ENCODE data around the gene TLE6.
"Not testable (repeated sequence)": the region's sequence is repeated elsewhere in the genome, so short reads cannot be mapped to it uniquely, and the experiment has no call there.

The TLE6 gene

DNA sequence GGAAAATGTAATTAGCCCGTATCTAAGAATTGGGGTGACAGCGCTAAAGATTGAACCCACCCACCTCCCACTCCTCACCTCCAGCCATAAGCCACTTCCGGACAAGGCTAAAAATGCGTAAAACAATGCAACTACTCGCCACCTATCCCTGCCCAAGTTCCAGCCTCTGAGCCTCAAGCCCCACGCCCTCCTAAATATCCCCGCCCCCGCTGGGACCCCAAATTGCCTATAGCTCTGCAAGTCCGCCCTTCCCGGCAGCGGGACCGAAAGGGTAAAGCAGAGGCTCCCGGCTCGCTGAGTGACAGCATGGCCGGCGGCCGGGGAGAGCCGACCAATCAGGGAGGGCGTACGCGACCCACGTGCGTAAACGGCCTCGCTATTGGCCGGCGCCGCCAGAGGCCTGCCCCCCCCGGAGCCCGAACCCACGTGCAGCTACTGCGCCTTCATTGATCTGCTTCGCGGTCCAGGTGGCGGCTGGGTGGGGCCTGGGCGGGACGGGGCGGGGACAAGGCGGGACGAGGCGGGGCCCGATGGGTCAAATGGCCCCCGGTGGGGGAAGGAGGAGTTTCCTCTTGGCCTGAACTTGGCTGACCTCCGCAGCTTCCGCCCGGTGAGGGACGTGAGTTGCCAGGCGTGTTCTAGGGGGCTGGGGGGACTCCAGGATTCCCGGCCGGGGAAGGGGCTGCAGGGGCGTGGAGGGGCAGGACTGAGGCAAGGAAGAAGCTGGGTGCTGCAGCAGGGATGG is at the start of gene TLE6:
TSS of gene TLE6 (plus strand) at position 564 of the 745 bp plus-strand sequence. CDS start 670 bp downstream, outside the sequence.
- DNase-seq (ENCODE audit: low spot score), result peak; percentile 86

DNA sequence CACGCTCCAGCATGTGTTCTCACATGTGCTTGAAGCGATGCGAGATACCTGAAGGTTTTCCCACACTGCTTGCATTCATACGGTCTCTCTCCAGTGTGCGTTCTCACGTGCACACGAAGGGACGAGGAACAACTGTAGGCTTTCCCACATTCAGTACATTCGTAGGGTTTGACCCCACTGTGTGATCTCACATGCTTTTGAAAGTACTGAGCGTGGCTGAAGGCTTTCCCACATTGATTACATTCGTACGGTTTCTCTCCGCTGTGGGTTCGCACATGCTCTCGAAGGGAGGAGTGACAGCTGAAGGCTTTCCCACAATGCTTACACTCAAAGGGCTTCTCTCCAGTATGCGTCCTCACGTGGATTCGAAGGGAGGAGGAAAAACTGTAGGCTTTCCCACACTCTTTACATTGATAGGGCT is 43.9 kb upstream of the TLE6 start:
- no peak for DNase-seq (ENCODE audit: low spot score)

DNA sequence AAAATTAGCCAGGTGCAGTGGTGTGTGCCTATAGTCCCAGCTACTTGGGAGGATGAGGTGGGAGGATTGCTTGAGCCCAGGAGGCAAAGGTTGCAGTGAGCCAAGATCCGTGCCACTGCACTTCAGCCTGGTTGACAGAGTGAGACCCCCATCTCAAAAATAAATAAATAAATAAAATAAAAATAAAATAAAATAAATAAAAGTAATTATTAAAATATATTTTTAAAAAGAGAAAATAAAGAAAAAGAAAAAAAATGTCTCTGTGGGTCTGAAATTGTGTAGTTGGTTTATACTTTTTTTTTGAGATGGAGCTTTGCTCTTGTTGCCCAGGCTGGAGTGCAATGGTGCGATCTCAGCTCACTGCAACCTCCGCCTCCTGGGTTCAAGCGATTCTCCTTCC is 41.5 kb upstream of the TLE6 start:
- not testable (repeated sequence) for DNase-seq (ENCODE audit: low spot score)

DNA sequence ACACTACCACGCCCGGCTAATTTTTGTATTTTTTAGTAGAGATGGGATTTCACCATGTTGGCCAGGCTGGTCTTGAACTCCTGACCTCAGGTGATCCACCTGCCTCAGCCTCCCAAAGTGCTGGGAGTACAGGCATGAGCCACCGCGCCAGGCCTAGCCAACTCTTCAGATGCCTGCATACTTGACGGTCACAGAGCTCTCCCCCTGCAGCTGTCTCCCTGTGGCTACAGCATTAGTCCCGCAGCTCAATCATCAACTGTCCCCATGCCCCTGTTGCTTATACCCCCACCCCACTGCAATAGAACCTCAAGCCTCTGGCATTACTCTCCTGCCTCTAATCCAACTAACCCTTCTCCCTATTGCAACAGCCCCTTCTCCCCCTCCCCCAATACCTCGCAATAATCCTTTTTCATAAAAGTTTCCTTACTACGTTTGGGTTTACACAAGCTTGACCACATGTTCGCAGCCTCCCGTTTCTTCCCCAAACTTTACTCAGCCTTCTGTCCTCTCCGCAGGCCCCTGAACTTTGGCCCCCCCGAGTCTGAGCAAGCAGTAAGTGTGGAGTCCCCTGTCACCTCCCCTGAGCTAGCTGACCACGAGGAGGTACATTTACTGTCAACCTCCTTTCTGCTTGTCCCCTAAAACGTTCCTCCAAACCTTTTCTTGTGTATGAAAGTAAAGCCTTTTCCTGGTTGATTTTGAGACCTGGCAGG is 34.3 kb upstream of the TLE6 start:
- no peak for DNase-seq (ENCODE audit: low spot score)

DNA sequence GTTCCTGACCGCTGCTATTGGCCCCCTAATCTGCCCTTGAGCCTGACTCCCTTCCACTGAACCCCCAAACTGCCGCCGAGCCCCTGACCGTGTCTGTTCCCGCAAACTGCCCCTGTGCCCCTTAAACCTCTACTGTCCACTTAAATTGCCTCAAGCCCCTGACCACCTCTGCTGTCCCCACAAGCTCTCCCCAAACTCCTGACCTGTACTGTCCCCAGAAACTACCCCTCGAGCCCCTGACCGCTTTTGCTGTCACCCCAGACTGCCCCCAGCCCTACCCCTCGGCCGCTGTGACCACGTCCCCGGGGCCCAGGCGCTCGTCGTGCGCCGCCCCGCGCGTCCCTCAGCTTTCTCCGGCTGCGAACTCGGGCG is 33.0 kb upstream of the TLE6 start:
- no peak for DNase-seq (ENCODE audit: low spot score)

DNA sequence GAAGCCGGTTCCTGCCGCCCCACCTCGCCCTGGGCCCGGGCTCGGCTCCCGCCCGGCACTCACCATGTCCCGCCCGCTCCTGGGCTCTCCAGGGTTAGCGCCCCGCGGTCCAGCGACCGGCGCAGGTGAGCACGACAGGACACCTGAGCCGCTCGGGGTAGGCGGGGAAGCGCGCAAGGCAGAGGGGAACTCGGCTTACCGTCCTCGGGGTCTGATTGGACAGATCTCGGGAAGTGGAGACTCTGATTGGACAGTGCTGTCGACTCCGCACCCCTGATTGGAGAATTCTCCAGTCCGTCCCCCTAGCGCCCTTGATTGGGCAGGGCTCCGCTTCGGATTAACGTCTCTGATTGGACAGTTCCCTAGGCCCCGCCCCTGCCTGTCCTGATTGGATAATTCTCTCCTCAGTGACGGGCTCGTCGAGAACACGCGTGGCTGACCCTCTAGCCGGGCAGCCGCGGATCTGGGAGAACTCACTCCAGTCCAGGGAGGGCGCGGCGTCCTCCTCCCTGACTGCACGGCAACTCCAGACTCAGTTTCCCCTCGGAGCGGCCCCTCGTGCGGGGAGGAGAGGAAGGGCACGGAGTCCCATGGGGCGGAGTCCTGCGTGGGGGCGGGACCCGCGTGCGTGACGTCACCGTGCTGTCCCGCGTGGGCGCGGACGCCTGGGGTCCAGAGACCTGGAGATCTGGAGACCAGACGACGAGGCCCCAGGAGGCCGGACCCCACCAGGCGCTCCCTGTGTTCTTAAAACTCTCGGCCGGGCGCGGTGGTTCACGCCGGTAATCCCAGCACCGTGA is 32.4 kb upstream of the TLE6 start, which contains the start of gene ZNF77:
TSS of gene ZNF77 (minus strand) at position 197 of the 800 bp plus-strand sequence. CDS start at position 66, 131 bp downstream.
- peak; percentile 98 for DNase-seq (ENCODE audit: low spot score)

DNA sequence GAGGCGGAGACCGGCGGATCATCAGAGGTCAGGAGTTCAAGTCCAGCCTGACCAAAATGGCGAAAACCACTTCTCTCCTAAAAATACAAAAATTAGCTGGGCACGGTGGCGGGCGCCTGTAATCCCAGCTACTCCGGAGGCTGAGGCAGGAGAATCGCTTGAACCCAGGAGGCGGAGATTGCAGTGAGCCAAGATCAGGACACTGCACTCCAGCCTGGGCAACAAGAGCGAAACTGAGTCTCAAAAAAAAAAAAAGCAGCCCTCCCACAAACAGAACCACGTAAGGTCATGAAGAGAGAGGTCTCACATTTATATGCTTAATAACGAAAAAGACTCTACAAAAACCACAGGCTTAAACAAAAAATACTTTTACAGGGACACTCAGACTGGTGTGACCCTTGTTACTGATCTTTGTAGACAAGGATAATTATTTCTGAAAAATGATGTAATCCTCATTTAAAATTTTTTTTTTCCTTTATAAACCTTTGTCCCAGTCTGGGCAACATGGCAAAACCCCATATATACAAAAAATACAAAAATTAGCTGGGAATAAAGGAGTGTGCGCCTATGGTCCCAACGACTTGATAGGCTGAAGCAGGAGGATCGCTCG is 31.7 kb upstream of the TLE6 start:
- DNase-seq (ENCODE audit: low spot score), result no peak

DNA sequence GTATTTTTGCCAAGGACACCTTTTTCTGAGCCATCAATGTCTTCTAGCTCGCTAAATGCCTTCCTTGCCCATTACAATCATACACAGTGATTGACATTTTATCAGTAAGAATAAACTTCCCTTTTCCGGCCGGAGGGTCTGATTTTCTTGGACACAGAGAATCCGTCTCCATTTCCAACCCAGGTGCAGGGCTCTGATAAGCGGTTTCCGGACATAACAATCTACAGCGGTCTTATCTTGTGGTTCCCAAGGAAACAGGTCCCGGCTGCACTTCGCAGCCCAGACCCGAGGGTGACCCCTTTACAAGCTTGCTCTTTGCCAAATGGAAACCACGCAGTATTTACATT is 27.5 kb upstream of the TLE6 start:
- peak; percentile 47 for DNase-seq (ENCODE audit: low spot score)

DNA sequence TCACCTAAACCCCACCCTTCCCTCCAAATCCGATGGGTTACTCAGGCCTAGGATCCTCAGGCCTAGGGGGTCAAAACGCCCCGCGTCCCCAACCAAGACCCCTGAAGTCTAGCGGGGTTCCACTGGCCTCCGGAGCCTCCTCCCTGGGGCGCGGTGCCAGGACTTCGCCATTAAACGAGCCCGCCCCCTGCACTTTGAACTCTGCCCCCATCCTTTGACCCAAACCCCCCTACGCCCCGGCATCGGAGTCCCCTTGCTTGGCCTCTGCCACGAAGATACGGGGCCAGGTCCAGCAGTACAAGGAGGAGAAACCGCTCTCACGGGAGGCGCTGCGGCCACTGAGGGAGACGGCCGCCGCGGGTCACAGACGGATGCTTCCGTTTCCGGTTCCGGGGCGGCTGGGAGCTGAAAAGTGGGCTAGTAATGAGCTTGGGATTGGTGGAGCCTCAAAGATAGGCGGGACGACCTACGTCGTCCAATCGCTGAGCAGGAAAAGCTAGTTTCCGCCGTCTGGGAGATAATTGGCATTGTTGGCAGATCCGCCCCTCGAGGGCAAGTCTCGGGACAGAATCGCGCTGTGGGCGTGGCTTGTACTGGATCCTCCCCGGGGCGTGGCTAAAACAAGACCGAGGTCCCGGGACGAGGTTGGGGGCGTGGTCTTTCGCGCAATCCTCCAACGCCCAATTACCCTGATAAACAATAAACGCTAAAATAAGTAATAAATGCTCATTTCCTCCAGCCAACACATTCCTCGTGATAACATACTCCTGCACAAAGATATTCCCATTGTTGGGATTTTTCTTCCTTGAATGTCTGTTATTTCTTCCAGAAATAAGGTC is 26.9 kb upstream of the TLE6 start:
- DNase-seq (ENCODE audit: low spot score), result peak; percentile 100

DNA sequence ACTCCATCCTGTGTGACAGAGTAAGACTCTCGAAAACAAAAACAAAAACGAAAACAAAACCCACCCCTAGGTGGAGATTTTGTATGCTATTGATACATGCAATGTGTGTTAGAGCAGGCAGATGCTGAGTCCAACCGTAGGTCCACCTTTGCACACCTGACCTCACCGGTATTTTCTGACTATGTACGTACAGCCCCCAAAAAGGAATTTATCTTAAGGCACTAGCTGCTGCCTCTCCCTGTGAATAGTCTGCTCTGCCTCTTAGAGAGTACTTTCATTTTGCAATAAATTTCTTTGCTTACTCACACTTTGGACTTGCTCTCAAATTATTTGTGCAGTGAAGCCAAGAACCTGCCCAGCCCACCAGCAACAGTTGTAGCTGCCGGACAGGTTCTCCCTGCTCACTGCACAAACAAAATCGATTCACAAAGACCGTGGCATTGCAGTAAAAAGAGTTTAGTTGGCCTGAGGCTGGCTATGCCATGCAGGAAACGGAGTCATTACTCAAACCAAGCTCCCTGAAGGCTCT is 24.3 kb upstream of the TLE6 start:
- no peak for DNase-seq (ENCODE audit: low spot score)

DNA sequence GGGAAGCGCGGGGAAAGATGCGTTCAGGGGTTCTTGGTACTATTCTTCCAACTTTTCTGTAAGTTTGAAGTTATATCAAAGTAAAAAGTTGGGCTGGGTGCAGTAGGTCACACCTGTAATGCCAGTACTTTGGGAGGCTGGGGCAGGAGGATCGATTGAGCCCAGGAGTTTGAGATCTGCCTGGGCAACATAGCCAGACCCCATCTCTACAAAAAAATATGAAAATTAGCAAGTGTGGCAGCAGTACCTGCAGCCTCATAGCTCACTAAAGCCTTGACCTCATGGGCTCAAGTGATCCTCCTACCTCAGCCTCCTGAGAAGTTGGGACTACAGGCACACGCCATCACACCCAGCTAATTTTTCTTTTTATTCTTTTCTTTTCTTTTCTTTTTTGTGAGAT is 20.2 kb upstream of the TLE6 start:
- no peak for DNase-seq (ENCODE audit: low spot score)

DNA sequence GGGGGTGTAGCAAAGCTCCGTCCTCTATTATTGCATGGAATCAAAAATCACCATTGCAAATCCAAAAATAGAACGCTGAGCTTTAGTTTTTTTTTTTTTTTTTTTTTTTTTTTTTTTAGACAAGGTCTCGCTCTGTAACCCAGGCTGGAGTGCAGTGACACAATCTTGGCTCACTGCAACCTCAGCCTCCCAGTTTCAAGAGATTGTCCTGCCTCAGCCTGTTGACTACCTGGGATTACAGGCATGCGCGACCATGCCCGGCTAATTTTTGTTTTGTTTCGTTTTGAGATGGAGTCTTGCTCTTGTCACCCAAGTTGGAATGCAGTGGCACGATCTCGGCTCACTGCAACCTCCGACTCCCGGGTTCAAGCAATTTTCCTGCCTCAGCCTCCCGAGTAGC is 17.2 kb upstream of the TLE6 start:
- no peak for DNase-seq (ENCODE audit: low spot score)

DNA sequence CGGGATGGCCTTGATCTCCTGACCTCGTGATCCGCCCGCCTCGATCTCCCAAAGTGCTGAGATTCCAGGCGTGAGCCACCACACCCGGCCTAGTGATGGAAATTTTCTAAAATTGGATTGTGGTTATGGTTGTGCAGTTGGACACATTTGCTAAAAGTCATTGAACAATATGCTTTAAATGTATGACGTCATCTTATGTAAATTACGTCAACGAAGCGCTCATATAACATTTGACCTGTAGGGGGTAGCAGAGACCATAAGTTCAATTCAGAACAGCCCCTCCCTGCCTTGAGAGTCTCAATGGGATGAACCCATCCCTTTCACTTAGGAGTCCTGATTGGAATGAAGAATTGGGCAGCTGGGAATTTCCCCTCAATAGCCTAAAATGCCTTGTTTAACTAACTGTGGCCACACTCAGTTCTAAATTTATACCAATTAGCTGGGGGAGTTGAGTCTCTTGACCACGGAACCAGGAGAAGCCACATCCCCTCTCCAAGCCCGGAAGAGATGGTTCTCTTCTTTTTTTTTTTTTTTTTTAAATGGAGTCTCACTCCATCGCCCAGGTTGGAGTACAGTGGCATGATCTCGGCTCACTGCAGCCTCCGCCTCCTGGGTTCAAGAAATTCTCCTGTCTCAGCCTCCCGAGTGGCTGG is 15.2 kb upstream of the TLE6 start:
- DNase-seq (ENCODE audit: low spot score), result peak; percentile 72

DNA sequence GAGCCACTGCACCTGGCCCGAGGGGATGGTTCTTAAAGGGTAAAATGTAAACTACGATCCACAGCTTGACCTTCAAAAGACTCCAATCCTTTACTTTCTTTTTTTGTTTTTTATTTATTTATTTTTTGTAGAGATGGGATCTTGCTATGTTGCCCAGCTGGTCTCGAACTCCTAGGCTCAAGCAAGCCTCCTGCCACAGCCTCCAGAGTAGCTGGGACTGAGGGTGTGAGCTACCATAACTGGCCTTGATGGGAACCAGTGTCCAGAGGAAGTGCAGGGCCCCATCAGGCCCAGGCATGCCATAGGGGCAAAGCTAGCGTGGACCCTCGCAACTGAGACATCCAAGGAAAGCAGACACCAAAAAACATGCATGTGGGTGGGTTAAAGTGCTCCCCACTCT is 14.2 kb upstream of the TLE6 start:
- DNase-seq (ENCODE audit: low spot score), result no peak

DNA sequence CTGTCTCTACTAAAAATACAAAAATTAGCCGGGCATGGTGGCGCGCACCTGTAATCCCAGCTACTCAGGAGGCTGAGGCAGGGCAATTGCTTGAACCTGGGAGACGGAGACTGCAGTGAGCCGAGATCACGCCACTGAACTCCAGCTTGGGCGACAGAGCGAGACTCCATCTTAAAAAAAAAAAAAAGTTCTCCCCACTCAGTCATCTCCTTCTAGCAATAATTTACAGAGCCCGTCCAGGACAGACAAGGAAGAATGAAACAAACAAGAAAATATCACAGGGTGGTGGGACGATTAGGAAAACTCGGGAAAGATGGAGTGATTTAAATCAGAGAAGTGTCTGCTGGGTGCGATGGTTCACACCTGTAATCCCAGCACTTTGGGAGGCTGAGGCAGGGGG is 13.7 kb upstream of the TLE6 start:
- DNase-seq (ENCODE audit: low spot score), result not testable (repeated sequence)

DNA sequence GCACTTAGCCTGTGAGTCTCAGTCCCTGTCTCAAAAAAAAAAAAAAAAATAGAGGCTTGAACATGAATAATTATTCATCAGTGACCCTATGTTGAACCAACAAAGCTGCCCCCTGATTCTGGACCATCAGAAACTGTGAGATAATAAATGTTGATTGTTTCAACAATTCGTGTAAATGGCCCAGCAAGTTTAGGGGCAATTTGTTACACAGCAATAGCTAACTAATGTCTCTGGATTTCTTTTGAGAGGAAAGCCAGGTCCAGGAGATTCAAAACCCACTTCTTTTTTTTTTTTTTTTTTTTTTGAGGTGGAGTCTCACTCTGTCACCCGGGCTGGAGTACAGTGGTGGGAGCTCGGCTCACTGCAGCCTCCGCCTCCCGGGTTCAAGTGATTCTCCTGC is 12.5 kb upstream of the TLE6 start:
- DNase-seq (ENCODE audit: low spot score), result no peak

DNA sequence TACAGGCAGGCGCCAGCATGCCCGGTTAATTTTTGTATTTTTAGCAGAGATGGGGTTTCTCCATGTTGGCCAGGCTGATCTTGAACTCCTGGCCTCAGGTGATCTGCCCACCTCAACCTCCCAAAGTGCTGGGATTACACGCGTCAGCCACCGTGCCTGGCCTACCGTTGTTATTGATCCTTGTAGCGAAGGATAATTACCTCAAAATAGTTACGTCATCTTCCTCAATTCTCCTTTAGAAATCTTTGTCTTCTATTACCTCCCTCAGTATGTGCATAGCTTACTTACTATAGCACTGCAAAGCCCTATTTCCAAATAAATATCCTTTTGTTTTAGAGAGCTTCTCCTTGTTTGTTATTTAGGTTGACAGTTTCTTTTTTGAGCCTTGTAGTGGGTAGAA is 9.4 kb upstream of the TLE6 start:
- DNase-seq (ENCODE audit: low spot score), result no peak

DNA sequence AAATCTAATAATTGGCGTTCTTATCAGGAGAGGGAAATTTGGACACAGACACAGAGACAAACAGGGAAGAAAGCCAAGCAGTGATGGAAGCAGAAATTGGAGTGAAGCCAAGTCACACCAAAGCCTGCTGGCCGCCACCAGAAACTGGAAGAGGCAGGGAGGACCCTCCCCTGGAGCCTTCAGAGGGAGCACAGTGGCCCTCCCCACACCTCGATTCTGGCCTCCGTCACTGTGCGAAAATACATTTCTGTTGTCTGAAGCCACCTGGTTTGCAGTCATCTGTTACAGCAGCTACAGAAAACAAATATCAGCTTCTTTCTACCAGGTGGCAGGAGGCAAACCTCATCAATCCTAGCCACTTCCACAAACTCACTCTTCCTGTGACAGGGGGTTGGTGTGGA is 8.3 kb upstream of the TLE6 start:
- DNase-seq (ENCODE audit: low spot score), result no peak

DNA sequence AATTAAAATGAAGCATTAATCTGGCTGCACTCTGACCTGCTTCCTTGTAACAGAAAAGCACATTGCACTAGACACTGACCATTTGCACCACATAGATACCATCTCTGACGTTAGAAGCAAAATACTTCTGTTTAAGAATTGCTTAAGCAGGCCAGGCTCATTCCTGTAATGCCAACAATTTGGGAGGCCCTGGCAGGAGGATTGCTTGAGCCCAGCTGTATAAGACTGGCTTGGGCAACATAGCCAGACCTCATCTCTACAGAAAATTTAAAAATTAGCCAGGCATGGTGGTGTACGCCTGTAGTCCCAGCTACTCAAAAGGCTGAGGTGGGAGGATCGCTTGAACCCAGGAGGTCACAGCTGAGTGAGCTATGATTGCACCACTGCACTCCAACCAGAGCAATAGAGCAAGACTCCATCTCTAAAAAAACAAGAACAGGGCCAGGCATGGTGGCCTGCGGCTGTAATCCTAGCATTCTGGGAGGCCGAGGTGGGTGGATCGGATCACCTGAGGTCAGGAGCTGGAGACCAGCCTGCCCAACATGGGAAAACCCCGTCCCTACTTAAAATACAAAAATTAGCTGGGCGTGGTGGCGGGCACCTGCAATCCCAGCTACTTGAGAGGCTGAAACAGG is 7.0 kb upstream of the TLE6 start:
- DNase-seq (ENCODE audit: low spot score), result no peak

DNA sequence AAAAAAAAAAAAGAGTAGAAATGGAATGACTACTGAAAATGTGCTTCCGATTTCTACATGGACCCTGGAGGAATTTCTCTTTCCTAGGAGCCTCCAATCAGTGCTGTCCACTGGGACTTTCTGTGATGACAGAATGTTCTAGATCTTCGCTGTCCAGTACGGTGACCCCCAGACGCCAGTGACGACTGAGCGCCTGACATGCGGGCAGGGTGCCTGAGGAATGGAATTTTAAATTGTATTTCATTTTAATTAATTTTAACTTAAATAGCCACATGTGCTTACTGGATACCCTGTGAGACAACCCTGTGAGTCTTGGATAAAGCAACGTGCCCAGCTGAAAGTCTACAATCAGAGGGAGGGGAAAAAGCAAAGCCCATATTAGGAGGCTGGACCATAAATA is 4.1 kb upstream of the TLE6 start:
- no peak for DNase-seq (ENCODE audit: low spot score)

All from putamen (tissue), 1 donor.